ENCODE measurements around the gene MGAT4B. TPM values are rescaled to one million over a fixed set of nuclear protein-coding genes. Genes with fewer than 3 reads are reported as not detected.
A peak's percentile ranks its signal among the peaks of the same experiment; 100 is the strongest.

MGAT4B gene
- total RNA-seq, 2 experiments from 2014 or later: 85.9 to 103 TPM

GRCh38 chr5:179817470-179817840 is 10.8 kb upstream of the MGAT4B start:
- Mint-ChIP-seq H3K4me3 (peak overlapping the region; percentile 15), H3K27ac (no peak overlapping the region), H3K36me3 (ENCODE audit: low read depth) (peaks cover 22% of the 10 kb centered on the region), H3K9me3 (ENCODE audit: insufficient read depth) (no peaks in the 10 kb centered on the region), H3K4me1 (ENCODE audit: low read depth) (peaks cover 41% of the 10 kb centered on the region), H3K27me3 (ENCODE audit: low read depth) (no peaks in the 10 kb centered on the region)
- no peak for DNase-seq
- ATAC-seq: no peak
- POLR2A ChIA-PET: interaction anchor here (0.6 kb wide), 1 partner anchor 85 kb away, joined by 3 read pairs; the partner anchor contains the start of gene MAML1
- CTCF ChIA-PET: interaction anchor here (0.8 kb wide), 1 partner anchor 9 kb away, joined by 3 read pairs; no protein-coding TSS in a partner anchor

GRCh38 chr5:179816796-179817469 is 10.3 kb upstream of the MGAT4B start:
- Mint-ChIP-seq H3K9me3 (ENCODE audit: insufficient read depth) (no peaks in the 10 kb centered on the region), H3K4me3 (no peak overlapping the region), H3K36me3 (ENCODE audit: low read depth) (peaks cover 18% of the 10 kb centered on the region), H3K4me1 (ENCODE audit: low read depth) (peaks cover 36% of the 10 kb centered on the region), H3K27me3 (ENCODE audit: low read depth) (no peaks in the 10 kb centered on the region), H3K27ac (no peak overlapping the region)
- ATAC-seq: no peak
- DNase-seq: no peak
- CTCF ChIA-PET: no interaction called here
- POLR2A ChIA-PET: interaction anchor here (0.6 kb wide), 2 partner anchors 8 to 84 kb away, joined by 3 read pairs; partner anchors contain the start of gene MAML1

- no peaks in the 10 kb centered on the region for H3K9me3 Mint-ChIP-seq (ENCODE audit: insufficient read depth)
- ChIA-PET POLR2A (interaction anchor here (0.6 kb wide), 1 partner anchor 7 kb away, joined by 3 read pairs; no protein-coding TSS in a partner anchor), CTCF (no interaction called here)
- H3K27me3 Mint-ChIP-seq (ENCODE audit: low read depth): no peaks in the 10 kb centered on the region
- no peak overlapping the region for H3K27ac Mint-ChIP-seq
- DNase-seq (no peak), ATAC-seq (no peak)
- H3K4me1 Mint-ChIP-seq (ENCODE audit: low read depth): peaks cover 33% of the 10 kb centered on the region
- peaks cover 20% of the 10 kb centered on the region for H3K36me3 Mint-ChIP-seq (ENCODE audit: low read depth)
- H3K4me3 Mint-ChIP-seq: no peak overlapping the region
These were observed 9.7 kb upstream of the MGAT4B start for GRCh38 chr5:179816401-179816795.

GRCh38 chr5:179815491-179816249 is 9.0 kb upstream of the MGAT4B start:
- H3K9me3 Mint-ChIP-seq (ENCODE audit: insufficient read depth): no peaks in the 10 kb centered on the region
- H3K4me3 Mint-ChIP-seq: no peak overlapping the region
- H3K4me1 Mint-ChIP-seq (ENCODE audit: low read depth): peaks cover 33% of the 10 kb centered on the region
- peaks cover 23% of the 10 kb centered on the region for H3K36me3 Mint-ChIP-seq (ENCODE audit: low read depth)
- ChIA-PET POLR2A (no interaction called here), CTCF (interaction anchor here (0.6 to 0.7 kb wide), 2 partner anchors 9 to 20 kb away, joined by 3 read pairs; no protein-coding TSS in a partner anchor)
- DNase-seq (no peak), ATAC-seq (no peak)
- no peaks in the 10 kb centered on the region for H3K27me3 Mint-ChIP-seq (ENCODE audit: low read depth)
- no peak overlapping the region for H3K27ac Mint-ChIP-seq

GRCh38 chr5:179814090-179814489 is 7.4 kb upstream of the MGAT4B start:
- peaks cover 19% of the 10 kb centered on the region for H3K4me1 Mint-ChIP-seq (ENCODE audit: low read depth)
- POLR2A ChIA-PET: no interaction called here
- CTCF ChIA-PET: interaction anchor here (2.2 kb wide), 1 partner anchor 12 kb away, joined by 11 read pairs; no protein-coding TSS in a partner anchor
- no peak overlapping the region for H3K27ac Mint-ChIP-seq
- H3K27me3 Mint-ChIP-seq (ENCODE audit: low read depth): no peaks in the 10 kb centered on the region
- DNase-seq (no peak), ATAC-seq (no peak)
- no peaks in the 10 kb centered on the region for H3K9me3 Mint-ChIP-seq (ENCODE audit: insufficient read depth)
- no peak overlapping the region for H3K4me3 Mint-ChIP-seq
- peaks cover 28% of the 10 kb centered on the region for H3K36me3 Mint-ChIP-seq (ENCODE audit: low read depth)

- peaks cover 26% of the 10 kb centered on the region for H3K36me3 Mint-ChIP-seq (ENCODE audit: low read depth)
- H3K4me3 Mint-ChIP-seq: no peak overlapping the region
- H3K27me3 Mint-ChIP-seq (ENCODE audit: low read depth): no peaks in the 10 kb centered on the region
- ChIA-PET POLR2A (no interaction called here), CTCF (interaction anchor here (2.2 kb wide), 1 partner anchor 11 kb away, joined by 11 read pairs; no protein-coding TSS in a partner anchor)
- H3K9me3 Mint-ChIP-seq (ENCODE audit: insufficient read depth): no peaks in the 10 kb centered on the region
- ATAC-seq: no peak
- H3K27ac Mint-ChIP-seq: no peak overlapping the region
- H3K4me1 Mint-ChIP-seq (ENCODE audit: low read depth): peaks cover 11% of the 10 kb centered on the region
- no peak for DNase-seq
These were observed 6.4 kb upstream of the MGAT4B start for GRCh38 chr5:179812997-179813607.

- ChIA-PET POLR2A (interaction anchor here (1.8 kb wide), 1 partner anchor 8 kb away, joined by 9 read pairs; the partner anchor contains the start of gene SQSTM1), CTCF (no interaction called here)
- Mint-ChIP-seq H3K27me3 (ENCODE audit: low read depth) (no peaks in the 10 kb centered on the region), H3K4me1 (ENCODE audit: low read depth) (peaks cover 5% of the 10 kb centered on the region), H3K36me3 (ENCODE audit: low read depth) (peaks cover 26% of the 10 kb centered on the region), H3K27ac (no peak overlapping the region), H3K9me3 (ENCODE audit: insufficient read depth) (no peaks in the 10 kb centered on the region), H3K4me3 (no peak overlapping the region)
- ATAC-seq (no peak), DNase-seq (no peak)
These were observed 5.6 kb upstream of the MGAT4B start for GRCh38 chr5:179812135-179812825.

- Mint-ChIP-seq H3K4me3 (peak overlapping the region; percentile 85), H3K4me1 (ENCODE audit: low read depth) (peaks cover 27% of the 10 kb centered on the region), H3K27me3 (ENCODE audit: low read depth) (no peaks in the 10 kb centered on the region), H3K36me3 (ENCODE audit: low read depth) (peaks cover 23% of the 10 kb centered on the region), H3K27ac (peak overlapping the region; percentile 87), H3K9me3 (ENCODE audit: insufficient read depth) (no peaks in the 10 kb centered on the region)
- peak; percentile 67 for DNase-seq
- POLR2A ChIA-PET: interaction anchor here (0.7 to 3.6 kb wide), 4 partner anchors 9 to 182 kb away, joined by 3 to 29 read pairs (median 5); partner anchors contain the start of genes HNRNPH1 and SQSTM1
- ATAC-seq: peak; percentile 27
- CTCF ChIA-PET: interaction anchor here (0.5 kb wide), 1 partner anchor 10 kb away, joined by 3 read pairs; no protein-coding TSS in a partner anchor
These were observed 977 bp downstream of the MGAT4B start for GRCh38 chr5:179805529-179806249.

GRCh38 chr5:179805070-179805528 is 1.6 kb downstream of the MGAT4B start:
- H3K4me1 Mint-ChIP-seq (ENCODE audit: low read depth): peaks cover 27% of the 10 kb centered on the region
- DNase-seq (no peak), ATAC-seq (no peak)
- no peaks in the 10 kb centered on the region for H3K27me3 Mint-ChIP-seq (ENCODE audit: low read depth)
- POLR2A ChIA-PET: interaction anchor here (1.0 to 3.6 kb wide), 2 partner anchors 15 to 182 kb away, joined by 6 to 29 read pairs; partner anchors contain the start of genes HNRNPH1 and SQSTM1
- peak overlapping the region; percentile 85 for H3K4me3 Mint-ChIP-seq
- peaks cover 21% of the 10 kb centered on the region for H3K36me3 Mint-ChIP-seq (ENCODE audit: low read depth)
- H3K27ac Mint-ChIP-seq: peak overlapping the region; percentile 87
- H3K9me3 Mint-ChIP-seq (ENCODE audit: insufficient read depth): no peaks in the 10 kb centered on the region
- CTCF ChIA-PET: no interaction called here

- Mint-ChIP-seq H3K4me3 (peak overlapping the region; percentile 85), H3K36me3 (ENCODE audit: low read depth) (peaks cover 22% of the 10 kb centered on the region), H3K27ac (peak overlapping the region; percentile 87), H3K9me3 (ENCODE audit: insufficient read depth) (no peaks in the 10 kb centered on the region), H3K27me3 (ENCODE audit: low read depth) (no peaks in the 10 kb centered on the region), H3K4me1 (ENCODE audit: low read depth) (peaks cover 27% of the 10 kb centered on the region)
- ChIA-PET CTCF (interaction anchor here (1.2 kb wide), 1 partner anchor 41 kb away, joined by 3 read pairs; no protein-coding TSS in a partner anchor), POLR2A (interaction anchor here (3.6 kb wide), 1 partner anchor 16 kb away, joined by 29 read pairs; the partner anchor contains the start of gene SQSTM1)
- ATAC-seq (no peak), DNase-seq (no peak)
These were observed 2.1 kb downstream of the MGAT4B start for GRCh38 chr5:179804555-179804947.

Data from activated CD8-positive, alpha-beta T cell treated with anti-CD3 and anti-CD28 coated beads, Interleukin-2, amount 10 ng/mL, durations not matched to agents 7 days and 5 days (primary cell).